Activated T-cell treated with anti-CD3 and anti-CD28 coated beads for 1 hour (primary cell): ENCODE results near the gene NSUN5.
"Not testable (repeated sequence)": the region's sequence is repeated elsewhere in the genome, so short reads cannot be mapped to it uniquely, and the experiment has no call there.

Experiments
- DNase-seq: peaks from one replicate; pipeline ENCODE4 v3.0.0-alpha.2; 2020; ENCODE audit warnings: low read depth

The NSUN5 gene

DNA sequence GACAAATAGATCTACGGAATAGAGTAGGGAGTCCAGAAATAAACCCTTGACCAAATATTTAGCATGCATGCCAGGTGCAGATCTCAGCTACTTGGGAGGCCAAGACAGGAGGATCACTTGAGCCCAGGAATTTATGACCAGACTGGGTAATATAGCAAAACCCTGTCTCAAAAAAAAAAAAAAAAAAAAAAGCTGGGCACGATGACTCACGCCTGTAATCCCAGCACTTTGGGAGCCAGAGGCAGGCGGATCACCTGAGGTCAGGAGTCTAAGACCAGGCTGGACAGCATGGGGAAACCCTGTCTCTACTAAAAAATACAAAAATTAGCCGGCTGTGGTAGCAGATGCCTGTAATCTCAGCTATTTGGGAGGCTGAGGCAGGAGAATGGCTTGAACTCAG lies 31.4 kb downstream of the NSUN5 start:
- DNase-seq, result not testable (repeated sequence)

DNA sequence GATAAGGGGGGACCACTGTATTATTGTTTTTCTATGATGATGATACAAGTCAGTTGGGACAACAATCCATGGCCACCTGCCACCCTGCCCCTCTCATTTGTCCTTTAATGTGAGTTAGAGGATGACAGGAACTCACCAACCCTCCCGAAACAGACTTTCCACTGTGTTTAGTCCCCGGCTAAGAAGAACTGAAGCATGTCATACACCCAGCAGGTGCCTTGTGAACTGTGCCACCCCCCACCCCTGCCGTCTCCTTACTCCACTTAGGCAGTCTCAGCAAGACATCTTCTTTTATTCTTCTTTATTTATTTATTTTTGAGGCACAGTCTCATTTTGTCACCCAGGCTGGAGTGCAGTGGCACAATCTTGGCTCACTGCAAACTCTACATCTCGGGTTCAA lies 40.8 kb downstream of the NSUN5 start:
- not testable (repeated sequence) for DNase-seq

DNA sequence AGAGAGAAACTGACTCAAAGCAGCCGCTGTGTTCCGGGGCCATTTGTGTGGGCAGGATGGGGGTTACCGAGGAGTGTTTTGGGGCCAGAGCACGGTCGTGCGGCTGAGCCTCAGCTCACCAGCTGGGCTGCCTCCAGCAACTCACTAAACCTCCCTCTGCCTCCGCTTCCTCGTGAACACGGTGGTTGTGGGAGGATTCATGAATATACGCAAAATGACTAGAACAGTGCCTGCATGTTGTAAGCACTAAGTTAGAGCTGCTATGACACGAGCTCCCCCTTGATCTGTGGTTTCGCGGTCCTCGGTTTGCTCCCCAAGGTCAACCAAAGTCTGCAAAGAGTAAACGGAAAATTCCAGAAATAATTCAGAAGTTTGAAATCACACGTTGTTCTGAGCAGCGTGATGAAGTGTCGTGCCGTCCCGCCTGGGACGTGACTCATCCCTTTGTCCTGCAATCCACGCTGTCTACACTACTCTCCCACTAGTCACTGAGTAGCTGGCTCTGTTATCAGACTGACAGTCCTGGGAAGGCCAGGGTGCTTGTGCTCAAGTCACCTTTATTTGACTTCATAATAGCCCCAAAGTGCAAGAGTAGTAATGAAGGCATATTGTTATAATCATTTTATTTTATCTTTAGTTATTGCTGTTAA lies 41.8 kb downstream of the NSUN5 start:
- not testable (repeated sequence) for DNase-seq

DNA sequence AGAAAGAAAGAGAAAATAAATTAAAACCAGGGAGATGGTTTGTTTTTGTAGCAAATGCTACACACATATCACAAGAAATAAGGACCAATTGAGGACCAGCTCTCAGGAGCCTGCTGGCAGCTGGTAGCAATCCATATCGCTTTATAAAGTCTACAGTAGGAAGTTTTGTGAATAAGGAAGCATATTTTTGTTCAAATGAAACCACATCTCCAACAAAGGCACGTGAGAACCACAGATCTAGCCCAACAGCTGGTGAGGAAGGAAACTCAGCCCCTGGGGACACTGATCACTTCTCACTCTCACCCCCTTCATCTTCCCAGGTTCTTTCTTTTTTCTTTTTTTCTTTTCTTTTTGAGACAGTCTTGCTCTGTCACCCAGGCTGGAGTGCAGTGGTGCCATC lies 46.2 kb downstream of the NSUN5 start:
- DNase-seq, result not testable (repeated sequence)
